HepG2 (cell line): ENCODE data around the gene TPD52L2. TPM values are rescaled to one million over a fixed set of nuclear protein-coding genes. Genes with fewer than 3 reads are reported as not detected.

Experiments
- ARID4A ChIP-seq: sonication (generic); formaldehyde crosslinking; IDR thresholded peaks from 2 replicates; pipeline ENCODE4 v1.5.0; 2020; ENCODE audit warnings: mild to moderate bottlenecking, missing genetic modification reagents, borderline replicate concordance
- BRF2 ChIP-seq: sonication (generic); formaldehyde crosslinking; IDR thresholded peaks from 2 replicates; pipeline ENCODE4 v1.8.1; 2022; ENCODE audit warnings: mild to moderate bottlenecking, missing genetic modification reagents
- HMG20B ChIP-seq: conservative IDR thresholded peaks from 2 replicates; pipeline ENCODE4 v1.6.1; 2016; ENCODE audit warnings: missing genetic modification reagents, missing compliant biosample characterization
- KDM4B ChIP-seq: sonication (generic); formaldehyde crosslinking; IDR thresholded peaks from 2 replicates; pipeline ENCODE4 v1.4.0; 2020; ENCODE audit warnings: missing genetic modification reagents
- KLF16 ChIP-seq, 2 experiments: sonication (generic) in 1 of 2; formaldehyde crosslinking in 1 of 2; IDR thresholded peaks; 2 replicates each; pipeline versions ENCODE4 v1.6.1 to v1.8.0; 2016 to 2023; ENCODE audit warnings: missing genetic modification reagents in 2 of 2, missing compliant biosample characterization in 1 of 2
- PBX2 ChIP-seq: IDR thresholded peaks from 2 replicates; pipeline ENCODE4 v1.6.1; 2016; ENCODE audit warnings: control low read depth
- RAD21 ChIP-seq: fragments of 450-650 bp; formaldehyde crosslinking; IDR thresholded peaks from 2 replicates; pipeline ENCODE4 v1.5.0; 2020; ENCODE audit warnings: mild to moderate bottlenecking
- XRCC5 ChIP-seq: fragments of 200-400 bp; formaldehyde crosslinking; optimal IDR thresholded peaks from 2 replicates; pipeline ENCODE3; 2017; ENCODE audit warnings: mild to moderate bottlenecking, low read length
- ZBTB42 ChIP-seq: sonication (generic); formaldehyde crosslinking; IDR thresholded peaks from 2 replicates; pipeline ENCODE4 v1.5.0; 2020; ENCODE audit warnings: mild to moderate bottlenecking, missing genetic modification reagents
- ZNF136 ChIP-seq: sonication (generic); formaldehyde crosslinking; IDR thresholded peaks from 2 replicates; pipeline ENCODE4 v1.8.1; 2022; ENCODE audit warnings: low read depth, mild to moderate bottlenecking, moderate library complexity, missing genetic modification reagents
- ZNF407 ChIP-seq: sonication (generic); formaldehyde crosslinking; IDR thresholded peaks from one replicate; pipeline ENCODE4 v1.5.1; 2020; ENCODE audit warnings: mild to moderate bottlenecking, missing genetic modification reagents; ENCODE audit errors: not compliant biosample characterization
- ZNF496 ChIP-seq: sonication (generic); formaldehyde crosslinking; IDR thresholded peaks from 2 replicates; pipeline ENCODE4 v1.8.1; 2023; ENCODE audit warnings: mild to moderate bottlenecking, moderate library complexity, missing genetic modification reagents; ENCODE audit not compliant: insufficient replicate concordance
- ZNF773 ChIP-seq: sonication (generic); formaldehyde crosslinking; IDR thresholded peaks from 2 replicates; pipeline ENCODE4 v1.4.0; 2020; ENCODE audit warnings: missing genetic modification reagents, borderline replicate concordance
- polyA plus RNA-seq, 8 experiments: library from polyadenylated mRNA; depleted of rRNA in 3 of 8; stranded (reverse) in 7 of 8; unstranded in 1 of 8; fragments of >200 nt; fragmentation: Illumina TruSeq in 4 of 8; extraction: Trizol in 4 of 8; gene quantifications; 2 replicates each; pipeline versions ENCODE4 v1.2.1 to v1.2.3, GENCODE V29; 2011 to 2016; ENCODE audit warnings: low read depth in 4 of 8, missing spikeins in 1 of 8, mixed read lengths in 1 of 8; ENCODE audit not compliant: insufficient read depth in 1 of 8
- total RNA-seq, 5 experiments: library from RNA; depleted of rRNA; stranded (reverse); fragments of >200 nt; fragmentation: Illumina TruSeq; extraction: Trizol; gene quantifications; 2 replicates each; pipeline ENCODE4 v1.2.3, GENCODE V29; 2016; ENCODE audit warnings: low read depth in 1 of 5

The TPD52L2 gene
- total and polyA plus RNA-seq, 2 of the 13 experiments (the other 11 are each of a cell fraction or from before 2014, with no cell fraction given) = 156 to 184 TPM

GRCh38 chr20:63863798-63864544 is 1.1 kb upstream of the TPD52L2 start (continued):
- TF ChIP-seq ARID4A (CRISPR knock-in tag) (peak; percentile 63), PBX2 (CRISPR knock-in tag) (0 out of 2 replicates have a peak, but pooled peaks have one; percentile 13), ZNF407 (no peak), RAD21 (CRISPR knock-in tag) (peak; percentile 99), HMG20B (no peak; the same call in 1 of the 2 replicates), BRF2 (CRISPR knock-in tag) (0 out of 2 replicates have a peak, but pooled peaks have one; percentile 18), KLF16 (CRISPR knock-in tag; IDR thresholded peaks at IDR 0.05) (peak in 1 of 2 experiments; percentile 64; a peak in 1 of 4 replicates), XRCC5 (peak; percentile 93), ZNF773 (CRISPR knock-in tag) (no peak), KDM4B (CRISPR knock-in tag) (peak; percentile 70; the same call in 1 of the 2 replicates), ZBTB42 (no peak), ZNF496 (CRISPR knock-in tag) (no peak), ZNF136 (CRISPR knock-in tag) (peak; percentile 88)
